ENCODE measurements around the gene PRDX2. TPM values are rescaled to one million over a fixed set of nuclear protein-coding genes. Genes with fewer than 3 reads are reported as not detected.

Gene PRDX2
- total RNA-seq, 1 donor from 2014 or later = 235 TPM

- Mint-ChIP-seq H3K27me3 (ENCODE audit: unreplicated experiment) (no peaks in the 10 kb centered on the region), H3K9me3 (ENCODE audit: unreplicated experiment) (no peaks in the 10 kb centered on the region), H3K4me1 (ENCODE audit: unreplicated experiment) (peaks cover 4% of the 10 kb centered on the region), H3K27ac (ENCODE audit: unreplicated experiment) (no peak overlapping the region), H3K36me3 (ENCODE audit: unreplicated experiment) (peaks cover 3% of the 10 kb centered on the region), H3K4me3 (ENCODE audit: unreplicated experiment) (no peak overlapping the region)
- DNase-seq (ENCODE audit: extremely low spot score, unreplicated experiment) = no peak
- TF ChIP-seq CTCF (IDR thresholded peaks at IDR 0.05) = no peak
Measured at GRCh38 chr19:12759686-12760085, 41.9 kb downstream of the PRDX2 start.

- Mint-ChIP-seq H3K4me3 (ENCODE audit: unreplicated experiment) (peak overlapping the region; percentile 66), H3K36me3 (ENCODE audit: unreplicated experiment) (no peaks in the 10 kb centered on the region), H3K27ac (ENCODE audit: unreplicated experiment) (no peak overlapping the region), H3K9me3 (ENCODE audit: unreplicated experiment) (no peaks in the 10 kb centered on the region), H3K4me1 (ENCODE audit: unreplicated experiment) (peaks cover 4% of the 10 kb centered on the region), H3K27me3 (ENCODE audit: unreplicated experiment) (peaks cover 5% of the 10 kb centered on the region)
- peak; percentile 91 for DNase-seq (ENCODE audit: extremely low spot score, unreplicated experiment)
- peak; percentile 97 for TF ChIP-seq CTCF (IDR thresholded peaks at IDR 0.05)
Measured at GRCh38 chr19:12757544-12758274, 43.9 kb downstream of the PRDX2 start.

- Mint-ChIP-seq H3K4me1 (ENCODE audit: unreplicated experiment) (peaks cover 4% of the 10 kb centered on the region), H3K27ac (ENCODE audit: unreplicated experiment) (no peak overlapping the region), H3K36me3 (ENCODE audit: unreplicated experiment) (no peaks in the 10 kb centered on the region), H3K4me3 (ENCODE audit: unreplicated experiment) (no peak overlapping the region), H3K27me3 (ENCODE audit: unreplicated experiment) (peaks cover 13% of the 10 kb centered on the region), H3K9me3 (ENCODE audit: unreplicated experiment) (no peaks in the 10 kb centered on the region)
- no peak for DNase-seq (ENCODE audit: extremely low spot score, unreplicated experiment)
- no peak for TF ChIP-seq CTCF (IDR thresholded peaks at IDR 0.05)
Measured at GRCh38 chr19:12756150-12756883, 45.3 kb downstream of the PRDX2 start.

- Mint-ChIP-seq H3K4me3 (ENCODE audit: unreplicated experiment) (no peak overlapping the region), H3K36me3 (ENCODE audit: unreplicated experiment) (no peaks in the 10 kb centered on the region), H3K9me3 (ENCODE audit: unreplicated experiment) (no peaks in the 10 kb centered on the region), H3K27me3 (ENCODE audit: unreplicated experiment) (peaks cover 23% of the 10 kb centered on the region), H3K27ac (ENCODE audit: unreplicated experiment) (no peak overlapping the region), H3K4me1 (ENCODE audit: unreplicated experiment) (peaks cover 15% of the 10 kb centered on the region)
- no peak for TF ChIP-seq CTCF (IDR thresholded peaks at IDR 0.05)
- DNase-seq (ENCODE audit: extremely low spot score, unreplicated experiment) = no peak
Measured at GRCh38 chr19:12754465-12755196, 47.0 kb downstream of the PRDX2 start.
